Parathyroid adenoma (tissue), 2 donors: Measurements from ENCODE around the gene AKR1E2.

Experiments used
- H2AFZ ChIP-seq: fragments of 300-600 bp; sonication (generic); one replicate; pipeline ENCODE4 v1.7.0; 2017; ENCODE audit warnings: antibody characterized with exemption, mild to moderate bottlenecking
- H3K27ac ChIP-seq: fragments of 300-600 bp; sonication (generic); one replicate; pipeline ENCODE4 v1.7.0; 2017
- H3K27me3 ChIP-seq: fragments of 300-600 bp; sonication (generic); one replicate; pipeline ENCODE4 v1.7.0; 2017; ENCODE audit warnings: low read length; ENCODE audit not compliant: control insufficient read depth, insufficient read depth
- H3K36me3 ChIP-seq: fragments of 300-600 bp; sonication (generic); one replicate; pipeline ENCODE4 v1.7.0; 2017; ENCODE audit warnings: low read length; ENCODE audit not compliant: control insufficient read depth, insufficient read depth
- H3K4me1 ChIP-seq: fragments of 300-600 bp; sonication (generic); one replicate; pipeline ENCODE4 v1.7.0; 2017; ENCODE audit warnings: control low read depth
- H3K4me2 ChIP-seq: fragments of 300-600 bp; sonication (generic); one replicate; pipeline ENCODE4 v1.7.0; 2017; ENCODE audit warnings: low read length
- H3K4me3 ChIP-seq: fragments of 300-600 bp; sonication (generic); one replicate; pipeline ENCODE4 v1.7.0; 2017; ENCODE audit warnings: low read depth, low read length
- H3K79me2 ChIP-seq: fragments of 300-600 bp; sonication (generic); one replicate; pipeline ENCODE4 v1.7.0; 2017; ENCODE audit warnings: control low read depth
- H3K9ac ChIP-seq: fragments of 300-600 bp; sonication (generic); one replicate; pipeline ENCODE4 v1.7.0; 2017; ENCODE audit warnings: mild to moderate bottlenecking
- H3K9me3 ChIP-seq: fragments of 300-600 bp; sonication (generic); one replicate; pipeline ENCODE4 v1.7.0; 2017; ENCODE audit warnings: low read length; ENCODE audit not compliant: control insufficient read depth
- CTCF ChIP-seq: fragments of 300-600 bp; sonication (generic); IDR thresholded peaks from one replicate; pipeline ENCODE4 v1.7.0; 2017; ENCODE audit warnings: antibody characterized with exemption, mild to moderate bottlenecking
- donor health status: primary hyperparathyroidism.

AKR1E2 gene

GRCh38 chr10:4820804-4821401 is 5.1 kb upstream of the AKR1E2 start:
- H3K4me3 ChIP-seq: no peak overlapping the region
- H3K9ac ChIP-seq: no peak overlapping the region
- no peaks in the 10 kb centered on the region for H3K9me3 ChIP-seq
- no peak overlapping the region for H3K4me2 ChIP-seq
- no peaks in the 10 kb centered on the region for H3K27me3 ChIP-seq
- no peaks in the 10 kb centered on the region for H3K36me3 ChIP-seq
- H3K4me1 ChIP-seq: no peaks in the 10 kb centered on the region
- no peaks in the 10 kb centered on the region for H3K79me2 ChIP-seq
- no peak overlapping the region for H3K27ac ChIP-seq
- no peak for TF ChIP-seq CTCF
- H2AFZ ChIP-seq: no peak overlapping the region

- TF ChIP-seq CTCF: no peak
- Histone ChIP-seq H3K4me1 (no peaks in the 10 kb centered on the region), H3K36me3 (no peaks in the 10 kb centered on the region), H3K27ac (no peak overlapping the region), H3K9ac (no peak overlapping the region), H3K9me3 (no peaks in the 10 kb centered on the region), H3K27me3 (no peaks in the 10 kb centered on the region), H3K4me2 (no peak overlapping the region), H2AFZ (no peak overlapping the region), H3K79me2 (no peaks in the 10 kb centered on the region), H3K4me3 (no peak overlapping the region)
Observed at GRCh38 chr10:4822208-4822607, 3.8 kb upstream of the AKR1E2 start.

GRCh38 chr10:4824791-4825310 is 1.2 kb upstream of the AKR1E2 start:
- Histone ChIP-seq H3K27me3 (no peaks in the 10 kb centered on the region), H3K79me2 (no peaks in the 10 kb centered on the region), H3K4me3 (no peak overlapping the region), H3K27ac (no peak overlapping the region), H3K4me2 (no peak overlapping the region), H2AFZ (no peak overlapping the region), H3K4me1 (no peaks in the 10 kb centered on the region), H3K36me3 (no peaks in the 10 kb centered on the region), H3K9me3 (no peaks in the 10 kb centered on the region), H3K9ac (no peak overlapping the region)
- TF ChIP-seq CTCF: no peak

GRCh38 chr10:4825456-4825867 is 545 bp upstream of the AKR1E2 start:
- no peaks in the 10 kb centered on the region for H3K27me3 ChIP-seq
- no peaks in the 10 kb centered on the region for H3K9me3 ChIP-seq
- TF ChIP-seq CTCF: no peak
- H3K36me3 ChIP-seq: no peaks in the 10 kb centered on the region
- H3K4me2 ChIP-seq: peak overlapping the region; percentile 43
- H3K79me2 ChIP-seq: no peaks in the 10 kb centered on the region
- H3K27ac ChIP-seq: no peak overlapping the region
- peak overlapping the region; percentile 64 for H3K4me3 ChIP-seq
- H3K4me1 ChIP-seq: no peaks in the 10 kb centered on the region
- peak overlapping the region; percentile 97 for H2AFZ ChIP-seq
- no peak overlapping the region for H3K9ac ChIP-seq

GRCh38 chr10:4826792-4827324 is 851 bp downstream of the AKR1E2 start:
- peak overlapping the region; percentile 64 for H3K4me3 ChIP-seq
- no peaks in the 10 kb centered on the region for H3K79me2 ChIP-seq
- peak overlapping the region; percentile 69 for H3K4me2 ChIP-seq
- no peaks in the 10 kb centered on the region for H3K36me3 ChIP-seq
- no peaks in the 10 kb centered on the region for H3K4me1 ChIP-seq
- peak overlapping the region; percentile 97 for H2AFZ ChIP-seq
- peak overlapping the region; percentile 7 for H3K9ac ChIP-seq
- TF ChIP-seq CTCF: no peak
- no peaks in the 10 kb centered on the region for H3K9me3 ChIP-seq
- H3K27ac ChIP-seq: no peak overlapping the region
- no peaks in the 10 kb centered on the region for H3K27me3 ChIP-seq
